GM10266 (cell line): Measurements from ENCODE around the gene GNL1.

Source experiments
- DNase-seq: peaks from one replicate; pipeline ENCODE4 v3.0.0; 2012; ENCODE audit errors: extremely low spot score
- TF ChIP-seq, protein P1 (sequence below): IDR thresholded peaks from 2 replicates; pipeline ENCODE4 v1.5.1; 2012; ENCODE audit warnings: mild to moderate bottlenecking, low read depth; ENCODE audit not compliant: control insufficient read depth, insufficient read depth; ENCODE audit errors: missing control alignments

GNL1 gene

DNA sequence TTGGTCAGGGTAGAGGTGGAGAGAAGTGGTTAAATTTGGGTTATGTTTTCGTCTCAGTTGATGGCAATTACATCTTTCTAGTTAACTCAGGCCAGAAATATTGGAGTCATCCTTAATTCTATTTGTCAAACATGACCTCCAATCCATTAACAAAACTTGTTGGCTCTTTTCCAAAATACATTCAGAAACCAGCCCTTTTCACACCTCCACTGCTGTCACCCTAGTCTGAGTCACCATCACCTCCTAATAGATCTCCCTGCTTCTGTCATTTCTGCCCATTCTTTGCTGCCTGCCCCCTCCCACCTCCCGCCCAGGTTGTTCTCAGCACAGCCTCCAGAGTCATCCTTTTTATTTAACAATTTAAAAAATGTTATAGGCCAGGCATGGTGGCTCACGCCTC is 12.0 kb upstream of the GNL1 start:
- DNase-seq: no peak
- TF ChIP-seq, protein P1, sequence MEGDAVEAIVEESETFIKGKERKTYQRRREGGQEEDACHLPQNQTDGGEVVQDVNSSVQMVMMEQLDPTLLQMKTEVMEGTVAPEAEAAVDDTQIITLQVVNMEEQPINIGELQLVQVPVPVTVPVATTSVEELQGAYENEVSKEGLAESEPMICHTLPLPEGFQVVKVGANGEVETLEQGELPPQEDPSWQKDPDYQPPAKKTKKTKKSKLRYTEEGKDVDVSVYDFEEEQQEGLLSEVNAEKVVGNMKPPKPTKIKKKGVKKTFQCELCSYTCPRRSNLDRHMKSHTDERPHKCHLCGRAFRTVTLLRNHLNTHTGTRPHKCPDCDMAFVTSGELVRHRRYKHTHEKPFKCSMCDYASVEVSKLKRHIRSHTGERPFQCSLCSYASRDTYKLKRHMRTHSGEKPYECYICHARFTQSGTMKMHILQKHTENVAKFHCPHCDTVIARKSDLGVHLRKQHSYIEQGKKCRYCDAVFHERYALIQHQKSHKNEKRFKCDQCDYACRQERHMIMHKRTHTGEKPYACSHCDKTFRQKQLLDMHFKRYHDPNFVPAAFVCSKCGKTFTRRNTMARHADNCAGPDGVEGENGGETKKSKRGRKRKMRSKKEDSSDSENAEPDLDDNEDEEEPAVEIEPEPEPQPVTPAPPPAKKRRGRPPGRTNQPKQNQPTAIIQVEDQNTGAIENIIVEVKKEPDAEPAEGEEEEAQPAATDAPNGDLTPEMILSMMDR: no peak

DNA sequence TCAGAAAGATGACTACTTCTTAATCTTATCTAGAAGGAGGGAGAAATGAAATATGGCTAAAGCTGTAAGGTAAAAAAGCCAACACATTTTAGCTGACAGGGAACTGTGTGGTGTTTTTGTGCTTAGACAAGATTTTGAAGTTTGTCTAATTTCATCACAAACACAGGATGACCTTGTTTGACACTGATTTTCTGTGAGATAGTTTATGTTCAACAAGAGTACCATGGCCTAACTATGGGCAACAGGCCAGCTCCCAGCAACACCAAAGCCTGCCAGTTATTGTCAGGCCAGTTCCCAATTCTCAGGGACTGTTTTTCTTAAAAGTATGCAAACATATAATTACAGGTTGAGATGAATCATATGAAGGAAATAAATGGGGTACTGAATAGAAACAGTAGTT is 9.5 kb upstream of the GNL1 start:
- TF ChIP-seq, protein P1: no peak
- DNase-seq: no peak

DNA sequence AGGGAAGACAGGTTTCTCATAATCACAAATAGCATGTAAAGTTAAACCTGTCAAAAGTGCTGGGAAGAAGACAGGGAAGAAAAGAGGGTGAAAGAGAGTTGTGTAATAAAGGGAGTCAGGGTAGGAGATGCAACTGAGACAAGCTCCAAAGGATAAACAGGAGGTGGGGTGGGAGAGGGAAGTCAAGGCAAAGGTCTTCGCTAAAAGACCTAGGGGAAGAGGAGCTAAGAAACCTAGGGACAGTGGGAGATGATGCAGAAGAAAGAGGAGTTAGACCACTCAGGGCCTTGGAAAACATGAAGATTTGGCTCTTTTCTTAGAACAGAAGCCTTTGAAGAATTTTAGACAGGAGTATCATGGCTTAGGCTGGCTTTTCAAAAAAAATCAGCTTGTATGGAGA is 7.8 kb upstream of the GNL1 start:
- DNase-seq: no peak
- TF ChIP-seq, protein P1: no peak

DNA sequence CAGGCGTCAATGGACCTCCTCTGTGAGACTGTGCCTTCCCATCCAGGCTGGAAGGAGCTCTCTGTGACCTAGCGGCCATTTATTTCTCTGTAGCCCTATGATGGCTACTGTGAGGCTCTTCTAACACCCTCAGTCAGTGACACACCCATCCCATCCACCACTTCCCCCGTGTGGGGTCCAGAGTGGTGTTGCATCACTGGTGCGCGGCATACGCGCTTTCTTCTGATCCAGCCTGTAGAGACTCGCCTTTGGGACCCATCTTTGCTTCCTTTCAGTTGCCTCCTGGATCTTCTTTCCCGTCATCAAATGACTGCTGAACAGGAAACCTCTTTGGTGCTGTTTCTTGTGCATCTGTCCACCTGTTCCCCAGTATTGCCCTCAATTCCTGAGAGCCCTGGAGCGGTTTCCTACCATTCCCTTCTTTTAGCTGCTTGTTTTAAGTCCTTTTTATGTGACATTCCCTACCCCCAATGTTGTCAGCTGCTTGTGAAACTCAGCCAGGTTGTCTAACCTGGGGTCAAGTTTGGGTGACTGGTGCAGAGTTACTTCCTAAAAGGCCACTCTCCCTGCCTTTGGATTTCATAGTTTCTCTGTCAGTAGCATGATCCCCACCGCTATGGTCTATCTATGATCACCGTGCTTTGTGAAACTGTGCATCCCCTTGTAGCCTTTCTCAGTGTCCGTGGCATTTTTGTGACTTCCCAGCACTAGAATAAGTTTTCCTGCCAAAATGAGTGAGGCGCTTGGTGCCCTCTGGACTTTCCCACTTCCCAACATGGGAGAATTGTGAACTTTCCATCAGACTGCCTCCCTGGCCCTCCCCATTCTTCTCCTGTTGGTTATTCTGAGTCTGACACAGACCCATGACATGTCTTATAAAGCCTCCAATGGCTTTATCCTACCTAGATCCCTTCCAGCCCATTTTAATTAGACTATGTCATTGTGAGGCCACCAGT is 6.5 kb upstream of the GNL1 start:
- DNase-seq: no peak
- TF ChIP-seq, protein P1: no peak

DNA sequence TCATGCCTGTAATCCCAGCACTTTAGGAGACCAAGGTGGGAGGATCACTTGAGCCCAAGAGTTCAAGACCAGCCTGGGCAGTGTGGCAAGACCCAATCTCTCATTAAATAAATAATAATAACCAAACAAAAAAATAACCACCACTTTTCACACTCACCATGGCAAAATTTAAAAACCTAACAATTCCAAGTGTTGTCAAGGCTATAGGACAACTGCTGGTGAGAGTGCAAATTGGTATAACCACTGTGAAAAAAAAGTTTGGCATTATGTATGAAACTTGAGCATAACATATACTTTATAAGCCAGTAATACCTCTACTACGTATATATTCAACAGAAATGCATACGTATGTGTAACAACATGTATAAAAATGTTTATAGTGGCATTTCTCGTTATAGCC is 4.6 kb upstream of the GNL1 start:
- DNase-seq: no peak
- TF ChIP-seq, protein P1: no peak

DNA sequence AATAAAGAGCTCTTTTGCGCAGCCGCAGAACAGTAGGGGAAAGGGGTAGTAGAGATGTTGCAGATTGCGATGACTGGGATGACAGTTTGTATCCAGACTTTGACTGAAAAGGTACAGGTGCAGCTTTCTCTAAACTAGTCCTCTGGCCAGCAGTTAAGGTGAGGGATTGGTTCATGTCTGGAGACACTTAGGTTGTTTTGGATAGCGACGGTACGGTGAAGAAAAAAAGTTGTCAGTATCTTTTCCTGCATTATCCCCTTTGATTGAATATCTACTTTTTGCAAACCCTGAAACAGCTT is 1.3 kb upstream of the GNL1 start:
- DNase-seq: peak; percentile 58
- TF ChIP-seq, protein P1: no peak

DNA sequence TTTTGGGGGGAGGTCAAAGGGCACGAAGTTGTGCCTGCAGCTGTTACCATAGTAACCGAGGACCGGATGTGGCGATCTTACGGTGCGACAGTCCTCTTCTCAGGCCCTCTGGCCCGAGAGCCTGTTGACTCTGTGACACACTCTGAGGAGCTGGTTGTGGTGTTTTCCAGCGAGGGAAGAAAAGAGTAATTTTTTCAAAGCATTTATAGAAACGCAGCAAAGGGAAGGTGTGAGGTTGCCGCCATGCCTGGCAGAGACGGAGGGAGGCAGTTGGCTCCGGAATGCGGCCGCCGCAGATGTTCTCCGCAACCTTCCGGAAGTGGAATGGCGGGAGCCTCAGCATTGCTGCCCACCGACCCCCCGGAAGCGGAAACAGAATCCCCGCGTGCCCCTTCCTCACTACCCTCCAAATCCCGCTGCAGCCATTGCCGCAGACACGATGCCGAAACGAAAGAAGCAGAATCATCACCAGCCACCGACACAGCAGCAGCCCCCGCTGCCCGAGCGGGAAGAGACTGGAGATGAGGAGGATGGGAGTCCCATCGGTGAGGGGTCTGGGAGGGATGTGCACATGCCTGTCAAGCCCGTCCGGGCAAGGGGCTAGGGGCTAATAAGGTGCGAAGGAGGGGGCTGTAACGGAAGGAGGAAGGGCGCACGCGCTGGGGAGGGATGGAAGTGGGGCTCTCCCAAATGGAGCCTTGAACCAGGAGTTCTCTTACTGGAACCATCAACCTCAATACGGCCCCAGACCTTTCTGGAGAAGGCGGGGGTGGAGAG is 805 bp upstream of the GNL1 start, which contains the start of gene PRR3:
TSS of gene PRR3 (plus strand) at position 390 of the 777 bp plus-strand sequence. CDS start at position 440, 50 bp downstream.
- TF ChIP-seq, protein P1: no peak
- peak; percentile 89 for DNase-seq
